ENCODE measurements around the gene FAM241A. TPM values are rescaled to one million over a fixed set of nuclear protein-coding genes. Genes with fewer than 3 reads are reported as not detected.

FAM241A gene
- total and polyA plus RNA-seq, 9 of the 15 experiments (the other 6 are each of a cell fraction or from before 2014, with no cell fraction given): 2.3 to 8.5 (median 5.3) TPM

DNA sequence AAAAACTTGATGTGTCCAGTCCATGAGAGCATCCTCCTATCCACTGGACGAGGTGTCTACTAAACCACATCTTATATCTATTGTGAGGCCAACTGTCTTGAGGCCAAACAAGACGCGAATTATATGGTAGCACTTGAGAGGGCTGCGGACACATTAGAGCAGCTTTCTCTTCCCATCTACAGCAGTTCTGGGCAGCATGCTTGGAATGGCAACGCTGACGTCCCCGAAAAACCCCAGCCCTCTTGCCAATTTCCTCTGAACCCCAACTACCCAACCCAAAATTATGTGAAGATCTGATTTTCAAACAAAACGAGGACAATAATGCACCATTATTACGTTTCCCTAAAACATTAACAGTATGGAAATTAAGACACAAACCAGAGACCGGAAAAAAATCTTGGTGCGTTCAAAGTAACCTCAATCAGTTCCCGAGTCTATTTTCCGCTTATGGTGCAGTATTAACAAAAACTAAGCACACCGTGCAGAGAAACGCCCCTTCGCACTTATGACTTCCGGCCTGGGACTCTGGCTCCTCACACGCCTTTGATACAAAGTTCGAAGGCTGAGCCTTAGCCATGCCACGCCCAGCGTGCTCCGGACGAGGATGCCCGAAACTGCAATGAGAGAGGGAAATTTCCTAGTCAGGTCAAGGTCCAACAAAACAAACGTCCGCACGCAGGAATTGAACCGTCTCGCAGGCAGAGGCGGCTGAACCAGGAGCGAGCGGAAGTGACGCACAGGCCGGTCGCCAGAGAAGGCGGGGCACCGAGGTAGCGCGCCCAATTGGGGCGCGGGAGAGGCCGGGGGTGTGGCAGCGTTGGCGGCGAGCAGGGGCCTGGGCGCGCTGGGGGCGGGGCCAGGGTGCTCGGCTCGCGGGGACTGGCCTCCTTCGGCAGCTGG lies 85.9 kb downstream of the FAM241A start (continued):
- TF ChIP-seq ZHX1 (conservative IDR thresholded peaks at IDR 0.05; ENCODE audit: low read length) (no peak), RBM14 (IDR thresholded peaks at IDR 0.05; ENCODE audit: borderline replicate concordance, insufficient read depth, low read depth, low read length) (no peak), CREB1 (IDR thresholded peaks at IDR 0.05) (peak; percentile 92), CREB1 (CRISPR knock-in tag; IDR thresholded peaks at IDR 0.05) (peak; percentile 90), RBBP5 (IDR thresholded peaks at IDR 0.05; ENCODE audit: borderline replicate concordance, insufficient read depth, low read length, poor library complexity, severe bottlenecking) (no peak), ZNF133 (CRISPR knock-in tag; IDR thresholded peaks at IDR 0.05) (no peak), MCM5 (IDR thresholded peaks at IDR 0.05; ENCODE audit: low read depth) (no peak), PURB (CRISPR knock-in tag; IDR thresholded peaks at IDR 0.05; ENCODE audit: low read depth) (no peak), HINFP (tag; conservative IDR thresholded peaks at IDR 0.05; ENCODE audit: low read depth) (no peak), PHF21A (IDR thresholded peaks at IDR 0.05; ENCODE audit: borderline replicate concordance, low read depth) (no peak), FOXA1 (IDR thresholded peaks at IDR 0.05; ENCODE audit: borderline replicate concordance) (no peak), SIN3B (IDR thresholded peaks at IDR 0.05; ENCODE audit: low read depth) (peak; percentile 53; the same call in 1 of the 2 replicates), DMBX1 (CRISPR knock-in tag; IDR thresholded peaks at IDR 0.05; ENCODE audit: borderline replicate concordance) (no peak), NFIC (IDR thresholded peaks at IDR 0.05) (no peak), BACH1 (tag; IDR thresholded peaks at IDR 0.05) (no peak), HOXB6 (CRISPR knock-in tag; IDR thresholded peaks at IDR 0.05; ENCODE audit: borderline replicate concordance) (no peak), LARP7 (IDR thresholded peaks at IDR 0.05) (no peak)
- TF ChIP-seq, protein P1, sequence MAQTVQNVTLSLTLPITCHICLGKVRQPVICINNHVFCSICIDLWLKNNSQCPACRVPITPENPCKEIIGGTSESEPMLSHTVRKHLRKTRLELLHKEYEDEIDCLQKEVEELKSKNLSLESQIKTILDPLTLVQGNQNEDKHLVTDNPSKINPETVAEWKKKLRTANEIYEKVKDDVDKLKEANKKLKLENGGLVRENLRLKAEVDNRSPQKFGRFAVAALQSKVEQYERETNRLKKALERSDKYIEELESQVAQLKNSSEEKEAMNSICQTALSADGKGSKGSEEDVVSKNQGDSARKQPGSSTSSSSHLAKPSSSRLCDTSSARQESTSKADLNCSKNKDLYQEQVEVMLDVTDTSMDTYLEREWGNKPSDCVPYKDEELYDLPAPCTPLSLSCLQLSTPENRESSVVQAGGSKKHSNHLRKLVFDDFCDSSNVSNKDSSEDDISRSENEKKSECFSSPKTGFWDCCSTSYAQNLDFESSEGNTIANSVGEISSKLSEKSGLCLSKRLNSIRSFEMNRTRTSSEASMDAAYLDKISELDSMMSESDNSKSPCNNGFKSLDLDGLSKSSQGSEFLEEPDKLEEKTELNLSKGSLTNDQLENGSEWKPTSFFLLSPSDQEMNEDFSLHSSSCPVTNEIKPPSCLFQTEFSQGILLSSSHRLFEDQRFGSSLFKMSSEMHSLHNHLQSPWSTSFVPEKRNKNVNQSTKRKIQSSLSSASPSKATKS (CRISPR knock-in tag; IDR thresholded peaks at IDR 0.05): no peak
- TF ChIP-seq, protein P2, sequence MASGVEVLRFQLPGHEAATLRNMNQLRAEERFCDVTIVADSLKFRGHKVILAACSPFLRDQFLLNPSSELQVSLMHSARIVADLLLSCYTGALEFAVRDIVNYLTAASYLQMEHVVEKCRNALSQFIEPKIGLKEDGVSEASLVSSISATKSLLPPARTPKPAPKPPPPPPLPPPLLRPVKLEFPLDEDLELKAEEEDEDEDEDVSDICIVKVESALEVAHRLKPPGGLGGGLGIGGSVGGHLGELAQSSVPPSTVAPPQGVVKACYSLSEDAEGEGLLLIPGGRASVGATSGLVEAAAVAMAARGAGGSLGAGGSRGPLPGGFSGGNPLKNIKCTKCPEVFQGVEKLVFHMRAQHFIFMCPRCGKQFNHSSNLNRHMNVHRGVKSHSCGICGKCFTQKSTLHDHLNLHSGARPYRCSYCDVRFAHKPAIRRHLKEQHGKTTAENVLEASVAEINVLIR (CRISPR knock-in tag; IDR thresholded peaks at IDR 0.05): peak; percentile 85

All from K562 (cell line).